Uterus (tissue), 2 donors: ENCODE results near the gene TPD52L2.

Experiments
- POLR2A ChIP-seq, 2 donors: fragments of 450-650 bp; IDR thresholded peaks; one replicate each; pipeline ENCODE4 v1.6.1; 2016; ENCODE audit warnings: antibody characterized with exemption in 2 of 2, mild to moderate bottlenecking in 1 of 2, moderate library complexity in 1 of 2
- TF ChIP-seq, protein P1 (sequence below), 4 experiments: fragments of 200-600 bp in 2 of 4; fragments of 450-650 bp in 2 of 4; sonication (generic) in 2 of 4; IDR thresholded peaks; one replicate each; pipeline ENCODE4 v1.5.1; 2016 to 2019; ENCODE audit warnings: antibody characterized with exemption in 4 of 4, mild to moderate bottlenecking in 2 of 4, moderate library complexity in 1 of 4

DNA sequence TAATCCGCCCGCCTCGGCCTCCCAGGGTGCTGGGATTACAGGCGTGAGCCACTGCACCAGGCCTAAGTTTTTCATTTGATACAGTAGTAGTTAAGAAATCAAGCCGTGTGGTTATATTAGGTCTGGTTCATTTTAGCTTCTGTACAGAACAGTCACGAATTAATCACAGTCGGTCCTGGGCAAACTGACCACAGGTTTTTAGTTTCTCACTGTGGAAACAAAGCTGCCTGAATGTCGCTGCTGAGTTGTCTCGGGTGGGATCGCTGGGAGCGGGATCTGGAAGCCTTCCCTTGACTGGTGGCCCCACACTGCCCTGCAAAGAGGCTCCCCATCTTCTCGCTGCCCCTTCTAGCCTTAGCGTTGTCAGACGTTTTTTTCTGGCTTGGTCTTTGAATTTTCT is 72.5 kb downstream of the TPD52L2 start:
- TF ChIP-seq, protein P1, sequence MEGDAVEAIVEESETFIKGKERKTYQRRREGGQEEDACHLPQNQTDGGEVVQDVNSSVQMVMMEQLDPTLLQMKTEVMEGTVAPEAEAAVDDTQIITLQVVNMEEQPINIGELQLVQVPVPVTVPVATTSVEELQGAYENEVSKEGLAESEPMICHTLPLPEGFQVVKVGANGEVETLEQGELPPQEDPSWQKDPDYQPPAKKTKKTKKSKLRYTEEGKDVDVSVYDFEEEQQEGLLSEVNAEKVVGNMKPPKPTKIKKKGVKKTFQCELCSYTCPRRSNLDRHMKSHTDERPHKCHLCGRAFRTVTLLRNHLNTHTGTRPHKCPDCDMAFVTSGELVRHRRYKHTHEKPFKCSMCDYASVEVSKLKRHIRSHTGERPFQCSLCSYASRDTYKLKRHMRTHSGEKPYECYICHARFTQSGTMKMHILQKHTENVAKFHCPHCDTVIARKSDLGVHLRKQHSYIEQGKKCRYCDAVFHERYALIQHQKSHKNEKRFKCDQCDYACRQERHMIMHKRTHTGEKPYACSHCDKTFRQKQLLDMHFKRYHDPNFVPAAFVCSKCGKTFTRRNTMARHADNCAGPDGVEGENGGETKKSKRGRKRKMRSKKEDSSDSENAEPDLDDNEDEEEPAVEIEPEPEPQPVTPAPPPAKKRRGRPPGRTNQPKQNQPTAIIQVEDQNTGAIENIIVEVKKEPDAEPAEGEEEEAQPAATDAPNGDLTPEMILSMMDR (IDR thresholded peaks at IDR 0.05) = no peak
- no peak for TF ChIP-seq POLR2A (IDR thresholded peaks at IDR 0.05)
